GM19025 (cell line): ENCODE data around the gene ISL2.
A peak's percentile ranks its signal among the peaks of the same experiment; 100 is the strongest.
"Not testable (repeated sequence)": the region's sequence is repeated elsewhere in the genome, so short reads cannot be mapped to it uniquely, and the experiment has no call there.

Source experiments
- ATAC-seq: cut with Tn5 transposase; IDR thresholded peaks from one replicate; pipeline ENCODE4 v1.9.1; 2021; ENCODE audit warnings: mild to moderate bottlenecking, low read depth, moderate library complexity; ENCODE audit not compliant: unreplicated experiment

Gene ISL2

DNA sequence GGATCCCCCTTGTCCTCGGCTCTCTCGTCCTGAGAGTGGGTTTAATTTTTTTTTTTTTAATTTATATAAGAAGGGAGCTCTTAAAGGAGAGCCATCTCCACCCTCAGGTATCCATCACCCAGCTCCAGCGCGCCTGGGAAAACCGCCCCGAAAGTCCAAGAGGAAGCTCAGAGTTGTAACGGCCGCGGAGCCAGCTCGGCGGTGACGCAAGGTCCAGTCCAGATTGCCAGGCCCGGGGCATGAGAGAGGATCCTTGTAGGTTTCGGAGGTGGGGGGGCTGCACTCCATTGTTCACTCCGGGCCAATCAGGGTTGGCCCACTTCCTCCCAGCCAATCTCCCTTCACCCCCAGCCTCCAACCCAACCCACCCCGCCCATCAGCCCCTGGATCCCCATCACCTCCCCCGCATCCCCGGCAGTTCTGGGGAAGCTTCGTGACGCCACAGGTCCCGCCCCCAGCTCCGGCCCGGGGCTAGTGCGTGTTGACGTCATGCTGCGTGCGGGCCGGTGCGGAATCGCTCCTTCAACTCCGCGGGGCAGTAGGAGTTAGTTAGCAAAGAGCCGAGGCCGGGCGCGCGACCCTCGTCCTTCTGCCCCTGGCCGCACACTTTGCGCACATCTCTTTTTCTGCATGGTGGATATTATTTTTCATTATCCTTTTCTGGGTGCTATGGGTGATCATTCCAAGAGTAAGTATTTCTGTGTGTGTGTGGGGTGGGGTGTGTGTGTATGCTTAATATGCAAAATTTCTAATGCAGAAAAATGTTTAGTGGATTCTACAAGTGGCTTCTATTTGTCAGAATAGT, at the start of gene ISL2:
Gene ISL2 (plus strand): TSS at position 520 of the 805 bp plus-strand sequence. CDS start 111 bp downstream, at position 631.
- ATAC-seq: peak; percentile 39

DNA sequence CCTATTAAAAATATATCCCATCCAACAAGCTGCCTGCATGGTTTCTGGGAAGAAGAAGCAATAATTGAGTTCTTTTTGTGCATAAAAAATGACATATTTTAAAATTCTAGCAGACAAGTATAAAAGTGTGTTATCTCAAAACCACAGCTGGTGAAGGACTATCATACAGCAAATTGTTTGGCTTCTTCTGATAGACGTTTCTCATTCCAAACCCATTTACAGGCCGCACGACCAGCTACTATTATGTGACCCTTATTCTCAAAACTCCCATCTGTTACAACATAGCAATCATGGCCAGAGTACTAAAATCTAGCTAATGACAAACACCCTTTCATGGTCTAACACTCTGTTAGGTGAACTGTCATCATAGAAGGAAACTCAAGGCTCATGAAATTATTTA, 47.0 kb upstream of the ISL2 start:
- no peak for ATAC-seq

DNA sequence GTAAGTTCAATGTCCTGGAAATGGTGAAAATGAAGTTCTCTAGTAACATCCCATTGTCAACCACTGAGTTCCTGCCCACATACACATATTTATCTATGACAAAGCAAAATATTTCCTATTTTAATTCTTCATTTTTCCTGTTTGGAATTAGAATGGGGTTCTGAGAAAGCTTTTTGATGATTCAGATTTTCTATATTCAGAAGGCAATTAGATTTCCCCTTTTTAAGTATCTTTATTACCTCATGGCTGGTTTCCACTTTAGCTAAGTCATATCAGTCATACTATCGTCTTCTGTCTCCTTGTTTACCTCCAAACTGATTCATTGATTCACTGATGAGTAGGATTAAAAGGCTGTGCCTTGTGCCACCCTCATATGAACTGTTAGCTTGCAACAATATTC, 43.2 kb upstream of the ISL2 start:
- ATAC-seq: no peak

DNA sequence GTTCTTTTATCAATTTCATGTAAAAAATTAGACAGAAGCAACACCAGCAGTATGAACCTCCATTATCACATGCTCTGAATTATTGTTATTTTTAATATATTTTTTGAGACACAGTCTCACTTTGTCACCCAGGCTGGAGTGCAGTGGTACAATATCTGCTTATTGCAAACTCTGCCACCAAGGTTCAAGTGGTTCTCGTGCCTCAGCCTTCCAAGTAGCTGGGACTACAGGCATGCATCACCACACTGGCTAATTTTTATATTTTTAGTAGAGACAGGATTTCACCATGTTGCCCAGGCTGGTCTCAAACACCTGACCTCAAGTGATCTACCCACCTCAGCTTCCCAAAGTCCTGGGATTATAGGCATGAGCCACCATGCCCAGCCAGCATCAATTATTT, 42.1 kb upstream of the ISL2 start:
- not testable (repeated sequence) for ATAC-seq

DNA sequence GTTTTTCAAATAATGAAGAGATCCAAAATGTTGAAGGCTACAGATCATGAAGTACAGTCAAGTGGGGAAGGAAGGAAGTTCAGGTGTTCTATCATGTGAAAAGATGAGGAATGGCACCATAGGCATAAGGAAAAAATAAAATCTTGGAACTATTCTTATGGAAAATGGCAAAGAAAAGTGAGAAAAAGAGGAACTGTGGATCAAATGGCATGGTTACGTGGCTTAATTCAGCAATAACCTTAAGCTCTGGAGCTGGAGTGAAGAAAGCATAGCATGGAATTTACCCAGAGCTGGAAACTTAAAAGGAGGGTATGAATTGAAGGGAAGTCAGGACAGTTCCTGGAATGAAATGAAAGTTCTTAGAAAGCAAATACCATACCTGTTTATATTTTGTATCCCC, 39.7 kb upstream of the ISL2 start:
- no peak for ATAC-seq

DNA sequence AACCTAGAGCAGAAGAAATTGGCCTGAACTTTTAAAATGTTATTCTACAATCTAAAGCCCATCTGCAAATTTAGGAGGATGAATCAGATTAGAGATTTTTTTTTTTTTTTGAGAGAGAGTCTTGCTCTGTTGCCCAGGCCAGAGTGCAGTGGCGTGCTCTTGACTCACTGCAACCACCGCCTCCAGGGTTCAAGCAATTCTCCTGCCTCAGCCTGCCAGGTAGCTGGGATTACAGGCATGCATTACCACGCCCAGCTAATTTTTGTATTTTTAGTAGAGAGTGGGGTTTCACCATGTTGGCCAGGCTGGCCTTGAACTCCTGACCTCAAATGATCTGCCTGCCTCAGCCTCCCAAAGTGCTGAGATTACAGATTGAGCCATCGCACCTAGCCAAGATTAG, 38.6 kb upstream of the ISL2 start:
- not testable (repeated sequence) for ATAC-seq

DNA sequence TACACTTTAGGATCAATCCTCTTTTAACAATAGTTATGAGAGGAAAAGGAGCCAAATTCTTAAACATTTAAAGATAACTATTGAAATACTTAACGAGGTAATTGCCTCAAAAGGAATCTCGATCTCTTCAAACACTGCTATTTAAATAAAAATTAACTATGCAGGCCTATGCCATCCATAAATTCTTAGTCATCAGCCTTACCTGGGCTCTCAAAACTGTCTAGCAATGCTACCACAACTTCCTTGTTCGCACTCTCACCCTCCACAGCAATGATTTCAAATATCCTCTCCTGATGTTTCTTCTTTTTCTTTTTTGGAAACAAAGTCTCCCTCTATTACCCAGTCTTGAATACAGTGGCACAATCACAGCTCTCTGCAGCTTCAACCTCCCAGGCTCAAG, 37.6 kb upstream of the ISL2 start:
- ATAC-seq: no peak

DNA sequence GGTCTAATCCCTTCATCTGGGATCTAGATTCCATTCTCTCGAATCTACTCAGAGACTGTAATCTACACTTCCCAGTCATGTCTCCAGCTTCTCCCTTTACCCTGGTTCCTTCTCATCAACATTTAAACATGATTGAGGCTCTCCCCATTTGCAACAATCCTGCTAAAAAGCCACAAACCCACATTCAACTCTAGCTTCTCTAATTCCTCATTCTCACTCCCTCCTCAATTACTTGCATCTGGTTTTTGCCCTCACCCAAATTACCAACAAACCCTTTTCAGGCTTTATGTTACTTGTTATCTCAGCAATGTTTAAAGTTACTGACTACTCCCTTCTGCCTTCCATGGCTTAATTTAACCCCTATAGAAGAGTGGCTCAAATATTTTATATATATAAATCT, 36.8 kb upstream of the ISL2 start:
- no peak for ATAC-seq

- ATAC-seq: no peak
Measured at GRCh38 chr15:76303909-76304308, 32.7 kb upstream of the ISL2 start.

- ATAC-seq: no peak
Measured at GRCh38 chr15:76309601-76310330, 26.8 kb upstream of the ISL2 start.

DNA sequence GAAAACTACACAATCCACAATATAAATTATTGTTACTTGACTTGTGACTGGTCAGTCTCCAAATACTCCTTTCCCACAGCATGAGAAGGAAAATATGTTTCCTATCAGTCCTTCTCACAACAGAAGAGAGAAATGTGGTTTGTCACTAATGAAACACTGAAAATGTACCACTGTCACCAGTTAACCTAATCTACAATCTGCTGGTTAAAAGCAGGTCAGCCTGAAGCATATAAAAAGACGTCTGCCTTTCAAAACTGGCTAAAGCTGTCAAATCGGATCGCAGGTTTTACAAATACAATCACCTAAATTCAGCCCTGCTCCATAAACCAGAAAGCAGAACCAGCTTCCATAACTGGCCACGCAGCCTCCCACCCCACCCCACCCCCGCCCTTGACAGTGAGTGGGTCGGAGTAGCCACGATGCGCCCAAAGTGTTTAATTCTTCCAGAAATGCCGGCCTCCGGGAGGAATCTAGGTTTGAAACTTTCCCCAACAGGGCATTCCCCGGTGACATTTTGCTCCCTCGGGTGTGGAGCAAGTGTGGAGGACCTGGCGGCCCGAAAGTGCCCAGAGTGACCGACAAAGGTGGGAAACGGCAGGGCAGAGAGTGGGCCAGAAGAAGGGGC, 26.0 kb upstream of the ISL2 start:
- no peak for ATAC-seq

DNA sequence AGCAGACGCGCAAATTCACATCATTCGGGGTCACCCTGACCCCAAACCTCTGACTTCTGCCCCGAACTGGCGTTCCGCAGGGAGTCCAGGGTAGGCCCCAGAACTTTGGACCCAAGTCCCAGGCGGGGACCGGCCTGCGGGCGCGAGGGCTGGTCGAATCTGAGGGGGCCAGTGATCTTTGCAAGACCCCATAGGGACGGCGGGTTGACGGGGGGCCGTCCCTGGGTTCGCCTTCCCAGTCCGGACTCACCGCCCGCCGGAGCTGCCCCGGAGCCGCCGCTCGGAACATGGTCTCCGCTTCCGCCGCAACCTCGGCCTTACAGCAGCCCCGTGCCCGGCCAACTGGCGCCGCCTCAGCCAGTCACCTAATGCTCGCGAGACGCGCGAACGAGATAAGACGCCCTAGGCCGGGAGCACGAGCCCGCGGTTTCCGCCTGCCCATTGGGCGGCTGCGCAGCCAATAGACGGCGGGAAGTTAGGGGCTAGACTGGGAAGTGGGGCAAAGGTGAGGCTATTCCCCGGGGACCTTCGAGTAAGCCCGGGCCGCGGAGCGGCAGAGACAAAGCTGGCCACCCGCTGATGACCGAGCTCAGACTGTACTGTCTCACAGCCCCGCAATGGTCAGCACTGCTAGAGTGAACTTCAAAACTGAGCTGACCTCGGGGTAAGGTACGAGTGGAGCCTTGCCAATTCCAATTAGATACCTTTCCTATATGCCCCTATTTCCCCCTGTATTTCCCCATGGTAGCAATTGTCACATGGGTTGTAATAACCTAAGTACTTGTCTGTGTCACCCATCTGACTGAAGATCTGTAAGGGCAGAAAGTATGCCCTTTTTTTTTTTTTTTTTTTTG, 25.2 kb upstream of the ISL2 start, which contains the start of gene ETFA:
Gene ETFA (minus strand): TSS at position 370 of the 854 bp plus-strand sequence. CDS start 81 bp downstream, at position 289.
- ATAC-seq: peak; percentile 97

DNA sequence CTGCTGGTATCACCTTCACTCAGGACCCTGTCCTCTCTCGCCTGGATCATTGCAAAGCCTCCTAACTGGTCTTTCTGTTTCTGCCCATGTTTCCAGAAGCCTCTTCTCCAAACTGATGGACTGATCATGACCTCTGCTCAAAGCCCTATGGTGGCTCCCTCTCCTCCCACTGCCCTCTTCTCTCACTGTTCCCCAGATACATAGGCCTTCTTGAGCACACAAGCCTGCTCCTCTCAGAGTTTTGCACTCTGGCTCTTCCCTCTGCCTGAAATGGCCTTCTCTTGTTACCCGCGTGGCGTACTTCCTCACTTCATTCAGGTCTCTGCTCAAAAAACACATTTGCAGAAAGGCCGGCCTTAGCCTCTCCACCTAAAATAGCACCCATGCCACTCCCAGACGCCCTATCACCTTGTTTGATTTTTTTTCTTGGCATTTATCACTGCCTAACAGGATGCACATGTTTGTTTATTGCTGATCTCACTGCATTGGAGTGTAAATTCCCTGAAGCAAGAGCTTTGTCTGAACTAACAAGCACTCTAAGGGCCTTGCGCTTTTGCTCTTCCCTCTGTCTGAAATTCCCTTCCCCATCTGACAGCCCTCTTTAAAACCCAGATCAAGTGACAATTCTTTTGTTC, 23.9 kb upstream of the ISL2 start:
- no peak for ATAC-seq

DNA sequence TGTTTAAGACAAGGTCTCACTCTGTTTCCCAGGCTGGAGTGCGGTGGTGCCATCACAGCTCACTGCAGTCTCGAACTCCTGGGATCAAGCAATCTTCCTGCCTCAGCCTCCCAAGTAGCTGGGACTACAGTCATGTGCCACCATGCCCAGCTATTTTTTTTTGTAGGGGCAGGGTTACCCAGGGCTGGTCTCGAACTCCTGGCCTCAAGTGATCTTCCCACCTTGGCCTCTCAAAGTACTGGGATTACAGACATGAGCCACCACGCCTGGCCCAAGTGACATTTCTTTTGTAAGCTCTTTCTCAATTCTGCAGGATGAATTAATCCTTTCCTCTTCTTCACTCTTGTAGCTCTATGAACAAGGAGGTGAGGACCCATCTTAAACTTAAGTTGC, 23.4 kb upstream of the ISL2 start:
- not testable (repeated sequence) for ATAC-seq

DNA sequence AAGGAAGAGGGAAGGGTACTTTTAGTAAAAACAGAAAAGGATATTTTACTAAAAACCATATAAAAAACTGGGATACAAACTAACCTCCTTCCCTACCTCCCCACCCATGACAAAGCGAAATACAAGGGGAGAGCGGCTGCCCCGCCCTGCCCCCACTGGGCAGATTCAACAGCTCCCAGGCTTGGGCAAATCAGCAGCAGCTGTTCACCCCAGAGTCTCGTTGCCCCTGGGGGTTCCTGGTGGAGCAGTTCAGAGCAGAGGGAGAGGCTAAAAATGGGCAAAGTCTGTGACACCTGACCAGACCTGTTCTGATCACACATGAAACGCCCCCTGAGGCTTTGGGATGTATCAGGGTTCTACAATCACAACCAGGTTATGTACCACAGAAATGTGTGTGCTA, 22.8 kb upstream of the ISL2 start:
- ATAC-seq: no peak

DNA sequence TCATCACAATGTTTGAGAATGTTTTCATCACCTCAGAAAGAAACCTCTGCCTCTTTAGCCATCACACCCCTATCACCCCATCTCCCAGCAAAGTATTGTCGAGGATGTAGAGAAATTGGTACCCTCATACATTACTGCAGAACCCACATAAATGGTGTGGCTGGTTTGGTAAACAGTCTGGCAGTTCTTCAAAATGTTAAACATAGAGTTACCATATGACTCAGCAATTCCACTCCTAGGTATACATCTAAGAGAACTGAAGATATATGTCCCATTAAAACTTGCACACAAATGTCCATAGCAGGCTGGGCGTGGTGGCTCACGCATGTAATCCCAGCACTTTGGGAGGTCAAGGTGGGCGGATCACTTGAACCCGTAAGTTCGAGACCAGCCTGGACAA, 16.6 kb upstream of the ISL2 start:
- ATAC-seq: no peak

- ATAC-seq: no peak
Measured at GRCh38 chr15:76321171-76321570, 15.4 kb upstream of the ISL2 start.

GRCh38 chr15:76321602-76322001, 15.0 kb upstream of the ISL2 start:
- no peak for ATAC-seq

DNA sequence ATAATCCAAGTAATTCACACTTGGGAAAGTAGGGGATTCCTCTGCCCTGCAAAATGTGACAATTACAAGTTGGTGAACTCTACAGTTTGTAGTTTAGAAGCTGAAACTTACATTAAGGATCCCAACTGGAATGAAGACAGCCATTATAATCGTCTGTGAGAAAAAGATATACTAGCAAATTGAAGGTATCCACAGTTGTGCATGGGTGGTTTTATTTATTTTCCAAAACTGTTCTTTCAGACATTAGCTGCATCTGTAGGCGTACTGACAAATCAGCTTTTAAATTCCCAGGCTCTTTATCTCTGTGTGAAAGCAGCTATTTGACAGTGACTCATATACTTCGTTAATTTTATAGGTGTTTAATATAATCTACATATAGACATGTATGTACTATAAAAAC, 12.5 kb upstream of the ISL2 start:
- no peak for ATAC-seq

DNA sequence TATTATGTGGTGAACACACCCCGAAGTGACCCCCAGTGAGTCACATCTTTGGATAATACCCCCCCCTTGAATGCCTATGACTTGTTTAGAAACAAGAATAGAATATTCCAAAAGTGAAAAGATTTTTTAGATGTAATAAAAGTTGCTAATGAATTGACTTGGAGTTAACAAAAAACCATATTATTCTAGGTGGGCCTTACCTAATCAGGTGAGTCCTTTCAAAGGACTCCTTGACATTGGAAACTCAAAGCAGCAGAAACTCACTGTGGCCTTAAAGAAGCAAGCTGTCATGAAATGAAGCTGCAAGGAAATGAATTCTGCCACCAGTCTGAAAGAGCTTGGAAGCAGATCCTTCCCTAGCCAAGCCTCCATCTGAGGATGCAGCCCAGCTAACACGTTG, 10.9 kb upstream of the ISL2 start:
- no peak for ATAC-seq
